ENCODE data around the gene ELF2. TPM values are rescaled to one million over a fixed set of nuclear protein-coding genes. Genes with fewer than 3 reads are reported as not detected.

Gene ELF2
- total and polyA plus RNA-seq, 2 donors (not counting 1 experiment from before 2014, with no cell fraction given): 25.1 to 97.5 TPM

DNA sequence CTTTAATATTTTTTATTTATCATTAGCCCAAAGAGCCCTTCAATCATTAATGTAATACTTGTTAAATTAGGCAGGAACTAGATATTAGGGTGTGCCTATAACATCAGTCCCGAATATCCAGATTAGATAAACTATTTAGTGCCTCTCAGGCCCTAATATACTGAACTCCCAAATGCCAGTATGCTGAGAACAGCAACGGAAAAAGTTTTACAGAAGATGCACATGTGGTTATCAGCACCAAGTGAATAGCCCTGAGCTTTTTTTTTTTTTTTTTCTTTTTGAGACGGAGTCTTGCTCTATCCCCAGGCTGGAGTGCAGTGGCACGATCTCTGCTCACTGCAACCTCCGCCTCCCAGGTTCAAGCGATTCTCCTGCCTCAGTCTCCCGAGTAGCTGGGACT, 13.0 kb upstream of the ELF2 start:
- Histone ChIP-seq H3K79me2 (ENCODE audit: control insufficient read depth, insufficient read depth, low read length) (no peaks in the 10 kb centered on the region), H3K4me2 (replicated peaks; ENCODE audit: low read depth, low read length, poor library complexity, severe bottlenecking) (no peak overlapping the region), H3K27me3 (replicated peaks in 1 of 4; ENCODE audit: control extremely low read depth in 1 of 4, control insufficient read depth in 3 of 4, insufficient read depth in 4 of 4, low read length in 3 of 4) (no peaks in the 10 kb centered on the region), H3K36me3 (replicated peaks in 1 of 2; ENCODE audit: control extremely low read depth in 1 of 2, control insufficient read depth in 1 of 2, extremely low read depth in 1 of 2, insufficient read depth in 2 of 2, low read length in 1 of 2) (no peaks in the 10 kb centered on the region), H3K9ac (ENCODE audit: low read length) (no peak overlapping the region), H4K20me1 (ENCODE audit: control insufficient read depth, insufficient read depth, low read length, poor library complexity, severe bottlenecking) (no peaks in the 10 kb centered on the region), H3K27ac (ENCODE audit: low read length in 2 of 2) (no peak overlapping the region), H2AFZ (ENCODE audit: insufficient read depth, low read depth, low read length, poor library complexity, severe bottlenecking) (no peak overlapping the region), H3K4me3 (ENCODE audit: control extremely low read depth in 1 of 5, extremely low read depth in 1 of 5, insufficient read depth in 1 of 5, low read depth in 2 of 5, low read length in 4 of 5) (no peak overlapping the region), H3K9me3 (ENCODE audit: control extremely low read depth in 1 of 3, control insufficient read depth in 2 of 3, insufficient read depth in 1 of 3, low read length in 2 of 3) (no peaks in the 10 kb centered on the region), H3K4me1 (ENCODE audit: control insufficient read depth in 2 of 2, insufficient read depth in 2 of 2, low read length in 2 of 2) (no peaks in the 10 kb centered on the region)
- Mint-ChIP-seq H3K27me3 (peaks cover 4% of the 10 kb centered on the region), H3K9me3 (ENCODE audit: insufficient read depth) (no peaks in the 10 kb centered on the region), H3K4me1 (no peaks in the 10 kb centered on the region), H3K27ac (no peak overlapping the region), H3K4me3 (no peak overlapping the region)
- POLR2A ChIA-PET: interaction anchor here (0.6 kb wide), 1 partner anchor 13 kb away, joined by 3 read pairs; no protein-coding TSS in a partner anchor
- 94% methylated on average over 7 of the region's 7 CpGs for WGBS (ENCODE audit: insufficient coverage)
- no peak for TF ChIP-seq EZH2 (IDR thresholded peaks at IDR 0.05; ENCODE audit: borderline replicate concordance, insufficient read depth, low read depth, low read length, poor library complexity, severe bottlenecking)
- TF ChIP-seq, protein P1, sequence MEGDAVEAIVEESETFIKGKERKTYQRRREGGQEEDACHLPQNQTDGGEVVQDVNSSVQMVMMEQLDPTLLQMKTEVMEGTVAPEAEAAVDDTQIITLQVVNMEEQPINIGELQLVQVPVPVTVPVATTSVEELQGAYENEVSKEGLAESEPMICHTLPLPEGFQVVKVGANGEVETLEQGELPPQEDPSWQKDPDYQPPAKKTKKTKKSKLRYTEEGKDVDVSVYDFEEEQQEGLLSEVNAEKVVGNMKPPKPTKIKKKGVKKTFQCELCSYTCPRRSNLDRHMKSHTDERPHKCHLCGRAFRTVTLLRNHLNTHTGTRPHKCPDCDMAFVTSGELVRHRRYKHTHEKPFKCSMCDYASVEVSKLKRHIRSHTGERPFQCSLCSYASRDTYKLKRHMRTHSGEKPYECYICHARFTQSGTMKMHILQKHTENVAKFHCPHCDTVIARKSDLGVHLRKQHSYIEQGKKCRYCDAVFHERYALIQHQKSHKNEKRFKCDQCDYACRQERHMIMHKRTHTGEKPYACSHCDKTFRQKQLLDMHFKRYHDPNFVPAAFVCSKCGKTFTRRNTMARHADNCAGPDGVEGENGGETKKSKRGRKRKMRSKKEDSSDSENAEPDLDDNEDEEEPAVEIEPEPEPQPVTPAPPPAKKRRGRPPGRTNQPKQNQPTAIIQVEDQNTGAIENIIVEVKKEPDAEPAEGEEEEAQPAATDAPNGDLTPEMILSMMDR (IDR thresholded peaks at IDR 0.05): no peak
- DNase-seq: no peak
- no peak for ATAC-seq (ENCODE audit: low read depth)
- intact Hi-C loops (cut with micrococcal nuclease): no loop called here
- CTCF ChIA-PET: interaction anchor here (0.7 to 1.2 kb wide), 2 partner anchors 10 to 461 kb away, joined by 3 read pairs; no protein-coding TSS in a partner anchor

DNA sequence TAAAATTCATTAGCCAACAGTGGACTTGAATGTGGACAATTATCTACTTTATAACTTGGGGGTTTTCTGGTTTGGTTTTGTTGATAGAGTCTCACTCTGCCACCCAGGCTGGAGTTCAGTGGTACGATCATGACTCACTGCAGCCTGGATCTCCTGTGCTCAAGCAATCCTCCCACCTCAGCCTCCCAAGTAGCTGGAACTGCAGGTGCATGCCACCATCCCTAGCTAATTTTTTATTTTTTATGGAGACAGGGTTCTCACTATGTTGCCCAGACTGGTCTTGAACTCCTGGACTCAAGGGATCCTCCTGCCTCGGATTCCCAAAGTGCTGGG, 12.4 kb upstream of the ELF2 start:
- Histone ChIP-seq H3K27ac (ENCODE audit: low read length in 2 of 2) (no peak overlapping the region), H3K4me3 (ENCODE audit: control extremely low read depth in 1 of 5, extremely low read depth in 1 of 5, insufficient read depth in 1 of 5, low read depth in 2 of 5, low read length in 4 of 5) (no peak overlapping the region), H3K79me2 (ENCODE audit: control insufficient read depth, insufficient read depth, low read length) (no peaks in the 10 kb centered on the region), H3K36me3 (replicated peaks in 1 of 2; ENCODE audit: control extremely low read depth in 1 of 2, control insufficient read depth in 1 of 2, extremely low read depth in 1 of 2, insufficient read depth in 2 of 2, low read length in 1 of 2) (no peaks in the 10 kb centered on the region), H3K9ac (ENCODE audit: low read length) (no peak overlapping the region), H3K27me3 (replicated peaks in 1 of 4; ENCODE audit: control extremely low read depth in 1 of 4, control insufficient read depth in 3 of 4, insufficient read depth in 4 of 4, low read length in 3 of 4) (no peaks in the 10 kb centered on the region), H3K9me3 (ENCODE audit: control extremely low read depth in 1 of 3, control insufficient read depth in 2 of 3, insufficient read depth in 1 of 3, low read length in 2 of 3) (no peaks in the 10 kb centered on the region), H3K4me1 (ENCODE audit: control insufficient read depth in 2 of 2, insufficient read depth in 2 of 2, low read length in 2 of 2) (no peaks in the 10 kb centered on the region), H2AFZ (ENCODE audit: insufficient read depth, low read depth, low read length, poor library complexity, severe bottlenecking) (no peak overlapping the region), H4K20me1 (ENCODE audit: control insufficient read depth, insufficient read depth, low read length, poor library complexity, severe bottlenecking) (no peaks in the 10 kb centered on the region), H3K4me2 (replicated peaks; ENCODE audit: low read depth, low read length, poor library complexity, severe bottlenecking) (no peak overlapping the region)
- Mint-ChIP-seq H3K27ac (no peak overlapping the region), H3K4me3 (no peak overlapping the region), H3K9me3 (ENCODE audit: insufficient read depth) (no peaks in the 10 kb centered on the region), H3K4me1 (no peaks in the 10 kb centered on the region), H3K27me3 (peaks cover 4% of the 10 kb centered on the region)
- no CpG with 5 or more reads among the region's 2 CpGs for WGBS (ENCODE audit: insufficient coverage)
- intact Hi-C loops (cut with micrococcal nuclease): no loop called here
- POLR2A ChIA-PET: interaction anchor here (0.6 kb wide), 1 partner anchor 14 kb away, joined by 3 read pairs; no protein-coding TSS in a partner anchor
- ATAC-seq (ENCODE audit: low read depth): no peak
- DNase-seq: no peak
- TF ChIP-seq, protein P1 (IDR thresholded peaks at IDR 0.05): no peak
- no peak for TF ChIP-seq EZH2 (IDR thresholded peaks at IDR 0.05; ENCODE audit: borderline replicate concordance, insufficient read depth, low read depth, low read length, poor library complexity, severe bottlenecking)
- CTCF ChIA-PET: interaction anchor here (1.2 to 1.4 kb wide), 2 partner anchors 11 to 112 kb away, joined by 3 read pairs; partner anchors contain the start of gene NAA15
